Heart right ventricle (tissue), 16 donors: ENCODE data around the gene BRIP1. TPM values are rescaled to one million over a fixed set of nuclear protein-coding genes. Genes with fewer than 3 reads are reported as not detected.

Source experiments
- ATAC-seq, 8 donors: fragments of 200-7000 bp; cut with Tn5 transposase; one replicate each; pipeline ENCODE4 v1.9.1; 2020; ENCODE audit warnings: mild to moderate bottlenecking in 8 of 8, moderate library complexity in 8 of 8, moderate number of reproducible peaks in 1 of 8
- DNase-seq, 2 donors: peaks; one replicate each; pipeline ENCODE4 v3.0.0-alpha.2; 2020
- H3K27ac ChIP-seq, 10 donors: fragments of 200-600 bp; sonication (generic) in 2 of 10; one replicate each; pipeline versions ENCODE4 v1.5.0 to v1.8.0; 2020 to 2022; ENCODE audit warnings: mild to moderate bottlenecking in 3 of 10
- H3K27me3 ChIP-seq, 7 donors: fragments of 200-600 bp; one replicate each; pipeline ENCODE4 v1.8.0; 2021 to 2022; ENCODE audit warnings: mild to moderate bottlenecking in 2 of 7
- H3K36me3 ChIP-seq, 9 donors: fragments of 200-600 bp; sonication (generic) in 1 of 9; one replicate each; pipeline versions ENCODE4 v1.5.0 to v1.8.0; 2020 to 2022; ENCODE audit warnings: mild to moderate bottlenecking in 2 of 9
- H3K4me1 ChIP-seq, 9 donors: fragments of 200-600 bp; sonication (generic) in 1 of 9; one replicate each; pipeline versions ENCODE4 v1.5.0 to v1.8.0; 2020 to 2022; ENCODE audit warnings: mild to moderate bottlenecking in 4 of 9
- H3K4me3 ChIP-seq, 10 donors: fragments of 200-600 bp; sonication (generic) in 2 of 10; one replicate each; pipeline versions ENCODE4 v1.5.0 to v1.8.0; 2020 to 2022; ENCODE audit warnings: mild to moderate bottlenecking in 7 of 10, moderate library complexity in 2 of 10
- H3K9me3 ChIP-seq, 11 donors: fragments of 200-600 bp in 10 of 11; sonication (generic) in 2 of 11; one replicate each; pipeline versions ENCODE4 v1.5.0 to v1.8.0; 2013 to 2022; ENCODE audit warnings: mild to moderate bottlenecking in 2 of 11, control low read depth in 1 of 11, moderate library complexity in 1 of 11
- CTCF ChIP-seq, 9 donors: fragments of 200-600 bp; sonication (generic) in 2 of 9; IDR thresholded peaks; one replicate each; pipeline versions ENCODE4 v1.5.0 to v1.8.0; 2021 to 2022; ENCODE audit warnings: antibody characterized with exemption in 9 of 9, mild to moderate bottlenecking in 5 of 9, moderate library complexity in 1 of 9
- WGBS, 2 donors: extraction: QIAGEN DNeasy Blood & Tissue Kit; methylation state at CpG; one replicate each; pipeline ENCODE4 v1.1.7; 2013; ENCODE audit warnings: inconsistent platforms in 1 of 2; 5-methylcytosine and 5-hydroxymethylcytosine counted together
- intact Hi-C, 10 donors: fragments of 100-400 bp; cut with DNase I; formaldehyde crosslinking; loops; one replicate each; pipeline versions ENCODE4 v1.11.1 to v1.14.2; 2022
- polyA plus RNA-seq, 2 donors: library from polyadenylated mRNA; stranded (reverse); fragments of 200-250 nt; gene quantifications; one replicate each; pipeline ENCODE4 v1.2.3, GENCODE V29; 2013
- total RNA-seq, 10 donors: library from RNA; stranded (reverse); fragmentation: NEBNext Ultra II Directional in 3 of 10; extraction: Animal tissue kit (Norgen Biotek cat#: 25700) in 3 of 10; gene quantifications; one replicate each; pipeline versions ENCODE4 v1.2.1 to v1.2.4, GENCODE V29; 2021 to 2023
- donor health status: Arrhythmogenic right ventricular cardiomyopathy.
- donor health status: ischemic (EF 13 %, LVEDD 7.1; RV severe dilation, severe dysfunction).
- donor health status: healthy with polysubstance abuse.
- donor health status: DM: no; HTN: yes; CAD: no.
- donor health status: DM: no; HTN: no; CAD: no.
- donor health status: ischemic (EF 25% LVEDD 6.9; RV normal size, moderate dysfunction).
- donor health status: ischemic (EF 25% LVEDD 5.7; RV mildly dilated, moderate dysfunction).
- donor health status: healthy.
- donor health status: DM: yes; HTN: yes; CAD: no.
- donor health status: Ischemic cardiomyopathy.
- donor health status: ischemic (EF 35%, LVEDD 5.7; RV mildly dilated, moderate dysfunction).
- donor health status: nonischemic (EF 11% LVEDD 7.7; RV severe dilation, severe dysfunction).
- donor health status: DM: yes; HTN: yes; CAD: no.
- donor health status: PGD.
- donor health status: ischemic (EF 29% LVEDD 5.4; RV normal size, mild dysfunction).
- donor health status: nonischemic (EF 23%, LVEDD 6.1; RV moderate dilation, normal function).

Gene BRIP1
- total and polyA plus RNA-seq, 12 donors: 0.03 to 2.1 (median 0.22) TPM; not detected in 1

- no peak for DNase-seq
- no peaks in the 10 kb centered on the region for H3K4me1 ChIP-seq
- no peaks in the 10 kb centered on the region for H3K9me3 ChIP-seq
- H3K4me3 ChIP-seq: no peak overlapping the region
- WGBS, 2 donors: 94 to 99% methylated on average over 1 of the region's 1 CpG
- no peak overlapping the region for H3K27ac ChIP-seq
- no peaks in the 10 kb centered on the region for H3K36me3 ChIP-seq
- ATAC-seq: no peak
- TF ChIP-seq CTCF (IDR thresholded peaks at IDR 0.05): no peak
- intact Hi-C loops: no loop called here
- no peaks in the 10 kb centered on the region for H3K27me3 ChIP-seq
These were observed 63.4 kb downstream of the BRIP1 start for GRCh38 chr17:61799812-61800484.

GRCh38 chr17:61797283-61797682 is 66.0 kb downstream of the BRIP1 start:
- TF ChIP-seq CTCF (IDR thresholded peaks at IDR 0.05): no peak
- WGBS, 2 donors: 93 to 94% methylated on average over 2 of the region's 2 CpGs
- Histone ChIP-seq H3K9me3 (no peaks in the 10 kb centered on the region), H3K36me3 (no peaks in the 10 kb centered on the region), H3K4me1 (no peaks in the 10 kb centered on the region), H3K4me3 (no peak overlapping the region), H3K27ac (no peak overlapping the region), H3K27me3 (no peaks in the 10 kb centered on the region)
- ATAC-seq (no peak), DNase-seq (no peak)
- intact Hi-C loops: no loop called here

GRCh38 chr17:61795546-61795945 is 67.8 kb downstream of the BRIP1 start:
- no peaks in the 10 kb centered on the region for H3K36me3 ChIP-seq
- no peak overlapping the region for H3K27ac ChIP-seq
- intact Hi-C loops: no loop called here
- no peaks in the 10 kb centered on the region for H3K4me1 ChIP-seq
- H3K27me3 ChIP-seq: no peaks in the 10 kb centered on the region
- ATAC-seq (no peak), DNase-seq (no peak)
- no peak overlapping the region for H3K4me3 ChIP-seq
- no peak for TF ChIP-seq CTCF (IDR thresholded peaks at IDR 0.05)
- WGBS, 2 donors: 92 to 95% methylated on average over 2 of the region's 2 CpGs
- no peaks in the 10 kb centered on the region for H3K9me3 ChIP-seq

- no peaks in the 10 kb centered on the region for H3K9me3 ChIP-seq
- no peak overlapping the region for H3K4me3 ChIP-seq
- H3K36me3 ChIP-seq: no peaks in the 10 kb centered on the region
- no peaks in the 10 kb centered on the region for H3K27me3 ChIP-seq
- H3K4me1 ChIP-seq: no peaks in the 10 kb centered on the region
- WGBS, 2 donors: 91 to 95% methylated on average over 1 of the region's 1 CpG
- no peak for DNase-seq
- ATAC-seq: no peak
- no peak overlapping the region for H3K27ac ChIP-seq
- no peak for TF ChIP-seq CTCF (IDR thresholded peaks at IDR 0.05)
- intact Hi-C loops: no loop called here
These were observed 68.5 kb downstream of the BRIP1 start for GRCh38 chr17:61794792-61795191.
